Kidney epithelial cell (primary cell): ENCODE measurements around the gene RHOU. TPM values are rescaled to one million over a fixed set of nuclear protein-coding genes. Genes with fewer than 3 reads are reported as not detected.
"Not testable (repeated sequence)": the region's sequence is repeated elsewhere in the genome, so short reads cannot be mapped to it uniquely, and the experiment has no call there.

Experiments
- DNase-seq: peaks from one replicate; pipeline ENCODE4 v3.0.0-alpha.2; 2010; ENCODE audit warnings: low read depth
- H3K27me3 ChIP-seq: 2 replicates; pipeline ENCODE4 v1.6.0; 2011; ENCODE audit warnings: low read length; ENCODE audit not compliant: control insufficient read depth, insufficient read depth
- H3K36me3 ChIP-seq: 2 replicates; pipeline ENCODE4 v1.5.1; 2011; ENCODE audit warnings: low read length; ENCODE audit not compliant: control insufficient read depth, insufficient read depth
- H3K4me3 ChIP-seq: 2 replicates; pipeline ENCODE4 v1.5.1; 2011; ENCODE audit warnings: low read depth, mild to moderate bottlenecking, control low read depth, low read length
- CTCF ChIP-seq: IDR thresholded peaks from 2 replicates; pipeline ENCODE4 v1.5.1; 2011; ENCODE audit warnings: mild to moderate bottlenecking, moderate library complexity, low read length, control low read depth, inconsistent platforms; ENCODE audit not compliant: insufficient read depth, poor library complexity, severe bottlenecking
- total RNA-seq: library from RNA; depleted of rRNA; stranded (reverse); fragments of >200 nt; gene quantifications from 2 replicates; pipeline ENCODE4 v1.2.3, GENCODE V29; 2015

RHOU gene
- 1.0 and 1.2 TPM in 2 replicates for total RNA-seq

GRCh38 chr1:228734881-228735801, at the start of gene RHOU:
Gene RHOU (plus strand): TSS chr1:228735479. CDS start chr1:228735743, 264 bp downstream.
- peak; percentile 17 for TF ChIP-seq CTCF
- DNase-seq, result no peak
- Histone ChIP-seq H3K36me3 (no peaks in the 10 kb centered on the region), H3K4me3 (peak within 1 kb of the TSS; percentile 66), H3K27me3 (peaks cover 21% of the 10 kb centered on the region)

- Histone ChIP-seq H3K27me3 (peaks cover 2% of the 10 kb centered on the region), H3K4me3 (no peak overlapping the region), H3K36me3 (no peaks in the 10 kb centered on the region)
- no peak for TF ChIP-seq CTCF
- no peak for DNase-seq
Measured at GRCh38 chr1:228687587-228687986, 47.7 kb upstream of the RHOU start.

GRCh38 chr1:228689255-228689654, 46.0 kb upstream of the RHOU start:
- Histone ChIP-seq H3K36me3 (no peaks in the 10 kb centered on the region), H3K4me3 (no peak overlapping the region), H3K27me3 (no peaks in the 10 kb centered on the region)
- no peak for DNase-seq
- no peak for TF ChIP-seq CTCF

- TF ChIP-seq CTCF, result no peak
- Histone ChIP-seq H3K36me3 (no peaks in the 10 kb centered on the region), H3K4me3 (no peak overlapping the region), H3K27me3 (no peaks in the 10 kb centered on the region)
- DNase-seq, result no peak
Measured at GRCh38 chr1:228691211-228691610, 44.1 kb upstream of the RHOU start.

- no peaks in the 10 kb centered on the region for H3K27me3 ChIP-seq
- TF ChIP-seq CTCF, result peak; percentile 30
- no peaks in the 10 kb centered on the region for H3K36me3 ChIP-seq
- DNase-seq, result peak; percentile 10
- H3K4me3 ChIP-seq, result no peak overlapping the region
Measured at GRCh38 chr1:228691926-228692325, 43.4 kb upstream of the RHOU start.

GRCh38 chr1:228694447-228694846, 40.8 kb upstream of the RHOU start:
- not testable (repeated sequence) for H3K27me3 ChIP-seq, H3K36me3 ChIP-seq, DNase-seq, H3K4me3 ChIP-seq
